Mammary epithelial cell (primary cell): ENCODE data around the gene ETNK2.

ENCODE experiments used
- EZH2 ChIP-seq: IDR thresholded peaks from 2 replicates; pipeline ENCODE4 v1.6.1; 2012; ENCODE audit warnings: low read length, inconsistent platforms, borderline replicate concordance
- TF ChIP-seq, protein P1 (sequence below), 2 donors: IDR thresholded peaks in 1 of 2; conservative IDR thresholded peaks in 1 of 2; 2 replicates each; pipeline ENCODE4 v1.5.1; 2011 to 2012; ENCODE audit warnings: inconsistent platforms in 2 of 2, low read length in 2 of 2, mild to moderate bottlenecking in 2 of 2, control low read depth in 1 of 2, low read depth in 1 of 2; ENCODE audit not compliant: insufficient read depth in 1 of 2; ENCODE audit errors: extremely low read depth in 1 of 2

DNA sequence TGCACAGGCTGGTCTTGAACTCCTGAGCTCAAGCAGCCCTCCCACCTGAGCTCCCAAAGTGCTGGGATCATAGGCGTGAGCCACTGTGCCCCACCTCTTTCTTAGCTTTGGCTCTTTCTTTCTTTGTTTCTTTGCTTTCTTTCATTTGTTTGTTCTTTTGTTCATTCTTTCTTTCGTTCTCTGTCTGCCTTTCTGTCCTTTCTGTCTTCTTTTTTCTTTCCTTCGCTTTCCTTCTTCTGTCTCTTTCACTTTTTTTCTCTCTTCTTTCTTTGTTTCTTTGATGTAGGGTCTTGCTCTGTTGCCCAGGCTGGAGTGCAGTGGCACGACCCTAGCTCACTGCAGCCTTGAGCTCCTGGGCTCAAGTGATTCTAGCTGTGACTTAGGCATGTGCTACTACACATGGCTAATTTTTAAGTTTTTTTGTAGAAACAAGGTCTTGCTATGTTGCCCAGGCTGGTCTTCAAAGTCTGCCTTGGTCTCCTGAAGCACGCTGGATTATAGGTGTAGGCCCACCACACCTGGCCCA is 60.0 kb downstream of the ETNK2 start:
- TF ChIP-seq, protein P1, sequence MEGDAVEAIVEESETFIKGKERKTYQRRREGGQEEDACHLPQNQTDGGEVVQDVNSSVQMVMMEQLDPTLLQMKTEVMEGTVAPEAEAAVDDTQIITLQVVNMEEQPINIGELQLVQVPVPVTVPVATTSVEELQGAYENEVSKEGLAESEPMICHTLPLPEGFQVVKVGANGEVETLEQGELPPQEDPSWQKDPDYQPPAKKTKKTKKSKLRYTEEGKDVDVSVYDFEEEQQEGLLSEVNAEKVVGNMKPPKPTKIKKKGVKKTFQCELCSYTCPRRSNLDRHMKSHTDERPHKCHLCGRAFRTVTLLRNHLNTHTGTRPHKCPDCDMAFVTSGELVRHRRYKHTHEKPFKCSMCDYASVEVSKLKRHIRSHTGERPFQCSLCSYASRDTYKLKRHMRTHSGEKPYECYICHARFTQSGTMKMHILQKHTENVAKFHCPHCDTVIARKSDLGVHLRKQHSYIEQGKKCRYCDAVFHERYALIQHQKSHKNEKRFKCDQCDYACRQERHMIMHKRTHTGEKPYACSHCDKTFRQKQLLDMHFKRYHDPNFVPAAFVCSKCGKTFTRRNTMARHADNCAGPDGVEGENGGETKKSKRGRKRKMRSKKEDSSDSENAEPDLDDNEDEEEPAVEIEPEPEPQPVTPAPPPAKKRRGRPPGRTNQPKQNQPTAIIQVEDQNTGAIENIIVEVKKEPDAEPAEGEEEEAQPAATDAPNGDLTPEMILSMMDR (conservative IDR thresholded peaks at IDR 0.05 in 1 of 2, IDR thresholded peaks at IDR 0.05 in 1 of 2; ENCODE audit: extremely low read depth in 1 of 2, insufficient read depth in 1 of 2, low read depth in 1 of 2, low read length in 2 of 2) = no peak
- TF ChIP-seq EZH2 = no peak
